ENCODE results near the gene TM4SF5. TPM values are rescaled to one million over a fixed set of nuclear protein-coding genes. Genes with fewer than 3 reads are reported as not detected.
A peak's percentile ranks its signal among the peaks of the same experiment; 100 is the strongest.

Gene TM4SF5
- total RNA-seq, 1 donor from 2014 or later = not detected

DNA sequence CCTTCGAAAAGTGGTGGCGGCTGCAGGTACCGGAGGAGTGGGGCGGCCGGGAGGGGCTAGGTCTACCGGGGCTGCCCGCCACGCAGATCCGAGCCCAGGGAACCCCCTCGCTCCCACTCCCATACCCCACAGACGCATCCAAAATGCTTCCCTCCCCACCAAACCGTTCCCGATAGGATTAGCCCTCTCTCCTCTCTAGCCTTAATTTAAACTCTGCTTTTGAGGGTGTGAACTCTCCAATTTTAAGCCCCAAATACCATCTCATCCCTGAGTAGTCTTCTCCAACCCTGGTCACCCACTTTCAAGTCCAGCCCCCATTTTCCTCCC, 31.7 kb upstream of the TM4SF5 start:
- Mint-ChIP-seq H3K27ac (peak overlapping the region; percentile 23), H3K36me3 (ENCODE audit: low read depth) (peaks cover 3% of the 10 kb centered on the region), H3K27me3 (ENCODE audit: low read depth) (peaks cover 37% of the 10 kb centered on the region), H3K4me1 (ENCODE audit: low read depth) (peaks cover 21% of the 10 kb centered on the region), H3K4me3 (ENCODE audit: low read depth) (peak overlapping the region; percentile 83), H3K9me3 (no peaks in the 10 kb centered on the region)
- intact Hi-C loops (cut with micrococcal nuclease) = no loop called here
- no peak for DNase-seq (ENCODE audit: low spot score)

DNA sequence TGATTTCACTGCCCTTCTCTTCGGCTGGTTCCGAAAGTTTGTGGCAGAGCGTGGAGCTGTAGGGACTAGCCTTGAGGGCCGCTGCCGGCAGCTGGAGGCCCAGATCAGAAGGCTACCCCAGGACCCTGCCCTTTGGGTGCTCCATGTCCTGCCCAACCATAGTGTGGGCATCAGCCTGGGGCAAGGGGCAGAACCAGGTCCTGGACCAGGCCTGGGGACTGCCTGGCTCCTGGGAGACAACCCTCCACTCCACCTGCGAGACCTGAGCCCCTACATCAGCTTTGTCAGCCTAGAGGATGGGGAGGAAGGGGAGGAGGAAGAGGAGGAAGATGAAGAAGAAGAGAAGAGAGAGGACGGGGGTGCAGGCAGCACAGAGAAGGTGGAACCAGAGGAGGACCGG, 31.1 kb upstream of the TM4SF5 start:
- peak overlapping the region; percentile 23 for H3K27ac Mint-ChIP-seq
- intact Hi-C loops (cut with micrococcal nuclease) = no loop called here

DNA sequence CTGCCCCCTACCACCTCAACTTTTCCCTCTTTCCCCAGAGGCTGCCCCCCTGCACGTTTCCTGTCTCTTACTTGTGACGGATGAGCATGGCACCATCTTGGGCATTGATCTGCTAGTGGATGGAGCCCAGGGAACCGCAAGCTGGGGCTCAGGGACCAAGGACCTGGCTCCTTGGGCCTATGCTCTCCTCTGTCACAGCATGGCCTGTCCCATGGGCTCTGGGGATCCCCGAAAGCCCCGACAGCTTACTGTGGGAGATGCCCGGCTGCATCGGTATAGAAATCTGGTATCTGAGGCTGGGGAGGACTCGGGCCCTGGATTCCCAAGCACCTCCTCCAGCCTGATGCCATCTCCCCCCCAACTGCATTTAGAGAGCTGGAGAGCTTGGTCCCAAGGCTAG, 30.1 kb upstream of the TM4SF5 start:
- DNase-seq (ENCODE audit: low spot score) = no peak
- Mint-ChIP-seq H3K4me3 (ENCODE audit: low read depth) (no peak overlapping the region), H3K27me3 (ENCODE audit: low read depth) (peaks cover 35% of the 10 kb centered on the region), H3K27ac (no peak overlapping the region), H3K9me3 (no peaks in the 10 kb centered on the region), H3K4me1 (ENCODE audit: low read depth) (peaks cover 13% of the 10 kb centered on the region), H3K36me3 (ENCODE audit: low read depth) (peaks cover 3% of the 10 kb centered on the region)
- intact Hi-C loops (cut with micrococcal nuclease) = no loop called here

More for the DNA sequence above, 31.1 kb upstream of the TM4SF5 start:
- Mint-ChIP-seq H3K9me3 (no peaks in the 10 kb centered on the region), H3K36me3 (ENCODE audit: low read depth) (peaks cover 3% of the 10 kb centered on the region), H3K4me1 (ENCODE audit: low read depth) (peaks cover 19% of the 10 kb centered on the region), H3K4me3 (ENCODE audit: low read depth) (peak overlapping the region; percentile 83), H3K27me3 (ENCODE audit: low read depth) (peaks cover 40% of the 10 kb centered on the region)
- no peak for DNase-seq (ENCODE audit: low spot score)

DNA sequence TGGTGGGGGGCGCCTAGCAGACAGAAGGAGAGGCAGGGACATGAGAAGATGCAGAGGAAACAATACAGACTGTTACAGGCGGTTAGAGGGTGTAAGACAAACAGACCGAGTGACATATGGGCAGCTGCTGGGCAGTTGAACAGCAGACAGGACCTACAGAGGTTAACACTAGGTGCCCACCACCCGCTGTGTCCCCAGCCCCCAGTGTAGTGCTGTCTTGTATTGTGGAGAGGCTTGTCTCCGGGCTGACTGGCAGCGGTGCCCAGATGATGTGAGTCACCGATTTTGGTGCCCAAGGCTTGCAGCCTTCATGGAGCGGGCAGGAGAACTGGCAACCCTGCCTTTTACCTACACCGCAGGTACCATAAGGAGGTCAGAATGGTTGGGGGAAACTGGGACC, 29.6 kb upstream of the TM4SF5 start:
- no peaks in the 10 kb centered on the region for H3K9me3 Mint-ChIP-seq
- H3K4me3 Mint-ChIP-seq (ENCODE audit: low read depth) = no peak overlapping the region
- no peak overlapping the region for H3K27ac Mint-ChIP-seq
- DNase-seq (ENCODE audit: low spot score) = no peak
- peaks cover 3% of the 10 kb centered on the region for H3K36me3 Mint-ChIP-seq (ENCODE audit: low read depth)
- peaks cover 35% of the 10 kb centered on the region for H3K27me3 Mint-ChIP-seq (ENCODE audit: low read depth)
- H3K4me1 Mint-ChIP-seq (ENCODE audit: low read depth) = peaks cover 13% of the 10 kb centered on the region
- intact Hi-C loops (cut with micrococcal nuclease) = no loop called here

DNA sequence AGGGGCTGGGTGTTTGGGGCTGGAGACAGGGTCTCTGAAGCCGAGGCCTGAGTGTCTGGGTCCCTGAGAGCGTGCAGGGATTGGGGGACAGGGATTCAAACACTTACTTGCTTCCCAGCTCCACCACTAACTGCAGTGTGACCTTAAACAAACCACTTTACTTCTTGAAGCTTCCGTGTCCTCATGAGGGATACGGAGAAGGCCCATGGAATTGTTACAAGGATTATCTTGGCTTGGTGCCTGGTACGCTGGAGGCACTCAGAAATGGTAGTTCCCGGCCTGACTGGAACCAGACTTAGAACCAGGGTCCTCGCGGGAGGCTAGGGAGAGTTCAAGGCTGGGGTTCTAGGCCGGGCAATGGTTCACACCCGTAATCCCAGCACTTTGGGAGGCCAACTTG, 29.1 kb upstream of the TM4SF5 start:
- H3K27ac Mint-ChIP-seq = no peak overlapping the region
- peaks cover 35% of the 10 kb centered on the region for H3K27me3 Mint-ChIP-seq (ENCODE audit: low read depth)
- no peak overlapping the region for H3K4me3 Mint-ChIP-seq (ENCODE audit: low read depth)
- H3K36me3 Mint-ChIP-seq (ENCODE audit: low read depth) = peaks cover 3% of the 10 kb centered on the region
- intact Hi-C loops (cut with micrococcal nuclease) = no loop called here
- no peak for DNase-seq (ENCODE audit: low spot score)
- peaks cover 13% of the 10 kb centered on the region for H3K4me1 Mint-ChIP-seq (ENCODE audit: low read depth)
- no peaks in the 10 kb centered on the region for H3K9me3 Mint-ChIP-seq

DNA sequence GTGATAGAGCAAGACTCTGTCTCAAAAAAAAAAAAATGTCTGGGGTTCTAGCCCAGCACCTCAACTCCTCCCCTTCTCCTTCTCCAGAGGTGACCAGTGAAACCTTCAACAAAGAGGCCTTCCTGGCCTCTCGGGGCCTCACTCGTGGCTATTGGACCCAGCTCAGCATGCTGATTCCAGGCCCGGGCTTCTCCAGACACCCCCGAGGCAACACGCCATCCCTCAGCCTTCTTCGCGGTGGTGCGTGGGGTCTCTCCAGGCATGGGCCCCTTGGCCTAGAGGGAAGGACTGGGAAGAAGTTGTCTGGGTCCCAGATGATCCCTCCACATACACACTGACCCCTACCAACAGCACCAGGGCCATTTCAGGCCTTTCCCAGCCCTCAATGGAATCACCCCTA, 28.5 kb upstream of the TM4SF5 start:
- Mint-ChIP-seq H3K4me3 (ENCODE audit: low read depth) (no peak overlapping the region), H3K4me1 (ENCODE audit: low read depth) (peaks cover 19% of the 10 kb centered on the region), H3K9me3 (no peaks in the 10 kb centered on the region), H3K27me3 (ENCODE audit: low read depth) (peaks cover 35% of the 10 kb centered on the region), H3K36me3 (ENCODE audit: low read depth) (peaks cover 3% of the 10 kb centered on the region), H3K27ac (no peak overlapping the region)
- intact Hi-C loops (cut with micrococcal nuclease) = no loop called here
- DNase-seq (ENCODE audit: low spot score) = no peak

DNA sequence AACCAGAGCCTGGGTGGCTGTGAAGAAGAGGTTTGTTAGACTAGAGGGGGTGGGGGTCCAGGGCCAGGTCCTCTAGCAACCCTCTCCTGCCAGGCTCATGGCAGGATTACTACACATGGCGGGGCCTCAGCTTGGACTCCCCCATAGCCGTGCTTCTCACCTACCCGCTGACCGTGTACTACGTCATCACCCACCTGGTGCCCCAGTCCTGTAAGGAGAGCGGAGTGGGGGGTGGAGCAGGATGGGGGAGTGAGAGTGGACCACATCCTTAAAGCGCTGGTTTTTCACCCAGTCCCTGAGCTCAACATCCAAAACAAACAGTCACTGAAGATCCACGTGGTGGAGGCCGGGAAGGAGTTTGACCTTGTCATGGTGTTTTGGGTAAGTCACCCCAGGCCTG, 27.8 kb upstream of the TM4SF5 start:
- no peak overlapping the region for H3K27ac Mint-ChIP-seq
- H3K9me3 Mint-ChIP-seq = no peaks in the 10 kb centered on the region
- H3K4me1 Mint-ChIP-seq (ENCODE audit: low read depth) = peaks cover 16% of the 10 kb centered on the region
- H3K4me3 Mint-ChIP-seq (ENCODE audit: low read depth) = no peak overlapping the region
- DNase-seq (ENCODE audit: low spot score) = no peak
- intact Hi-C loops (cut with micrococcal nuclease) = no loop called here
- H3K36me3 Mint-ChIP-seq (ENCODE audit: low read depth) = peaks cover 3% of the 10 kb centered on the region
- H3K27me3 Mint-ChIP-seq (ENCODE audit: low read depth) = peaks cover 34% of the 10 kb centered on the region

DNA sequence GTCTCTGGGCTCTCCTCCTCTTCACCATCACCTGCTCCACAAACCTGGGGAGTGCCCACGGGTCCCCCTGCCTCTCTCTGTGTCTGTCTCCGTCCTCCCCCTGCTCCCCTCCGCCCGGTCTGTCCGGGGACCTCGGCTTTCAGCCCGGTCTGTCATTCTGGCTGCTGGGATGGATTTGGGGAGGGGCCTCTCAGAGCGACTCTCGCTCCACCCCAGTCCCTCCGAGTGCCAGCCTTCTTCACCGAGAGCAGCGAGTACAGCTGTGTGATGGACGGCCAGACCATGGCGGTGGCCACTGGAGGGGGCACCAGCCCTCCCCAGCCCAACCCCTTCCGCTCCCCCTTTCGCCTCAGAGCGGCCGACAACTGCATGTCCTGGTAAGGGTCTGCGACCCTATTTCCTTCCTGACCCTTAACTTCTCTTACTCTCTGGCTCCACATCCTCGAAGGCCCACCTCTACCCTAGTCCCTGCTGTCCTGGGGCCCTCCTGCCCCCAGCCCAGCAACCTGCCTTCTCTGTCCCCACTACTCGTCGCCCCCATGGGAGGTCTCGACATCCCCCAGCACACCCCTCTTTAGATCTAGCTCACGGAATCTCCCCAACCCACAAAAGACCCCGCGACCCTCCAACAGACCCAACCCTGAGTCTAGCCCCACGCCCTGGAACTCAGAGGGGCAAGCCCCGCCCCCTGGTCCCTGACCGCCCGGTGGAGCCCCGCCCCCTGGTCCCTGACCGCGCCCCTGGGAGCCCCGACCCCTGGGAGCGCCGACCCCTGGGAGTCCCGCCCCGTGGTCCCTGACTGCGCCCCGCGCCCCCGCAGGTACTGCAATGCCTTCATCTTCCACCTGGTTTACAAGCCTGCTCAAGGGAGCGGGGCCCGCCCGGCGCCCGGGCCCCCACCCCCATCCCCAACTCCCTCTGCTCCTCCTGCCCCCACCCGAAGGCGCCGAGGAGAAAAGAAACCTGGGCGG, 26.4 kb upstream of the TM4SF5 start:
- peaks cover 36% of the 10 kb centered on the region for H3K27me3 Mint-ChIP-seq (ENCODE audit: low read depth)
- no peaks in the 10 kb centered on the region for H3K9me3 Mint-ChIP-seq
- H3K4me1 Mint-ChIP-seq (ENCODE audit: low read depth) = peaks cover 12% of the 10 kb centered on the region
- no peak for DNase-seq (ENCODE audit: low spot score)
- H3K4me3 Mint-ChIP-seq (ENCODE audit: low read depth) = no peak overlapping the region
- H3K27ac Mint-ChIP-seq = no peak overlapping the region
- intact Hi-C loops (cut with micrococcal nuclease) = no loop called here
- H3K36me3 Mint-ChIP-seq (ENCODE audit: low read depth) = peaks cover 1% of the 10 kb centered on the region

DNA sequence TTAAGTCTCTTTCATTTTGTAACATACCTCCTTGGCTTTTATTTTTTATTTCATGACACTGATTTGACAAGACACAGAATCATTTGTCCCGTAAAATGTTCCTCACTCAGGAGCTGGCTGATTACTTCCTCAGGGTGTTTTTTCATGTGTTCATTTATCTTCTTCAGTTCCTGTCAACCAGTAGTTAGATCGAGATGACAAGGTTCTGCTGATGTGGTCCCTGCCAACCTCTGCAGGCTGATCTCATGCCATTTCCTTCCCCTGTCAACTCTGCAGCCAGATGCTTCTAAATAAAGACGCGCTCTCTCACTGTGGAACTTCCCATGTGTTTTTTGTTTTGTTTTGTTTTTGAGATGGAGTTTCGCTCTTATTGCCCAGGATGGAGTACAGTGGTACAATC, 23.8 kb upstream of the TM4SF5 start:
- no peaks in the 10 kb centered on the region for H3K36me3 Mint-ChIP-seq (ENCODE audit: low read depth)
- H3K27ac Mint-ChIP-seq = no peak overlapping the region
- peak overlapping the region; percentile 42 for H3K4me3 Mint-ChIP-seq (ENCODE audit: low read depth)
- intact Hi-C loops (cut with micrococcal nuclease) = no loop called here
- no peak for DNase-seq (ENCODE audit: low spot score)
- no peaks in the 10 kb centered on the region for H3K9me3 Mint-ChIP-seq
- peaks cover 28% of the 10 kb centered on the region for H3K27me3 Mint-ChIP-seq (ENCODE audit: low read depth)
- peaks cover 10% of the 10 kb centered on the region for H3K4me1 Mint-ChIP-seq (ENCODE audit: low read depth)

DNA sequence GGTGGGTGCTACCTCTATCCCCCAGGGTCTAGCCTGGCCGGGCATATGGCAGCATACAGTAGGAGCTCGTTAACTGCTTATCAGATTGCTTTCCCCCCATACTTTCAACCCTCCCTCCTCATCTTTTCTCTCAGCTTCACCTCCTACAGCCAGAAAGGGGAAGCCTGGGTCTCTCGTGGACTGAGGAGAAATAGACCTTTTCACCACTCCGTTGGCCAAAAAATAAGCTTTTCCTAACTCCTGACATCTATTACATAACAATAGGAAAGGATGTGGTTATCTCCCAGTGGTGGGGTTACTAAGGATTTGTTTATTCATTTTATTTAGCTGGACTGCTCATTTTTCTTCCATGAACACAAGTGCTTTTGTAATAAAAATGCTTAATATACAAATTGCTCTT, 23.0 kb upstream of the TM4SF5 start:
- intact Hi-C loops (cut with micrococcal nuclease) = no loop called here
- H3K4me3 Mint-ChIP-seq (ENCODE audit: low read depth) = no peak overlapping the region
- no peaks in the 10 kb centered on the region for H3K36me3 Mint-ChIP-seq (ENCODE audit: low read depth)
- peaks cover 30% of the 10 kb centered on the region for H3K27me3 Mint-ChIP-seq (ENCODE audit: low read depth)
- no peak overlapping the region for H3K27ac Mint-ChIP-seq
- no peaks in the 10 kb centered on the region for H3K9me3 Mint-ChIP-seq
- DNase-seq (ENCODE audit: low spot score) = no peak
- peaks cover 10% of the 10 kb centered on the region for H3K4me1 Mint-ChIP-seq (ENCODE audit: low read depth)

DNA sequence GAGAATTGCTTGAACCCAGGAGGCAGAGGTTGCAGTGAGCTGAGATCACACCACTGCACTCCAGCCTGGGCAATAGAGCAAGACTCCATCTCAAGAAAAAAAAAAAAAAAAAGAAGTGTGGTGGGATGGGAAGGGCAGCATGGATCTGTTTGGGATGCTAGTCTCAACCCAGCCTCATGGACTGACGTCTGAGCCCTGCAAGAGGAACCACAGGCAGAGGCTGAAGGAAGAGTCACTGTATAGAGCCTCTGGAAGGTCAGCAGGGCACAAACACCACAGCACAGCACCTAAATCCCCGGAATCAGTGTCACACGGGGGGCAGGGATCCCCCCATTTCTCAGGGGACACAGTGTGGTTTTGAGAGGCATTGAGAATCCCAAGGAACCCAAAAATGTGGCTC, 21.1 kb upstream of the TM4SF5 start:
- Mint-ChIP-seq H3K4me1 (ENCODE audit: low read depth) (peaks cover 10% of the 10 kb centered on the region), H3K27ac (no peak overlapping the region), H3K9me3 (no peaks in the 10 kb centered on the region), H3K36me3 (ENCODE audit: low read depth) (no peaks in the 10 kb centered on the region), H3K27me3 (ENCODE audit: low read depth) (peaks cover 32% of the 10 kb centered on the region), H3K4me3 (ENCODE audit: low read depth) (no peak overlapping the region)
- no peak for DNase-seq (ENCODE audit: low spot score)
- intact Hi-C loops (cut with micrococcal nuclease) = no loop called here

DNA sequence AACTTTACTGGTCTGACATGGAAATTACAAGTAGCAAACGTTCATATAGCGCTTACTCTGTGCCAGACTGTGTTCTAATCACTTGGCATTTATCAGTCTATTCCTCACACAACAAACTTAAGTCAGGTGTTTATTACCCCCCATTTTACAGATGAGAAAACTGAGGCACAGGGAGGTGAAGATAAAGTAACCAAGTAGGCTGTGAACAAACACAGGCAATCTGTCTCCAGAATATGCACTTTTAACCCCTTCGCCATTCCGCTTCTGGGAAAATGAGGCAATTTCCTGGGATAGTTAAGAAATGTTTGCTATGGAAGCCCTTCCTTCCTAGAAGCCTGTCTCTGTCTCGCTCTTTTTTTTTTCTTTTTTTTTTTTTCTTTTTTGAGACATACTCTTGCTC, 19.8 kb upstream of the TM4SF5 start:
- Mint-ChIP-seq H3K27me3 (ENCODE audit: low read depth) (peaks cover 32% of the 10 kb centered on the region), H3K9me3 (no peaks in the 10 kb centered on the region)

DNA sequence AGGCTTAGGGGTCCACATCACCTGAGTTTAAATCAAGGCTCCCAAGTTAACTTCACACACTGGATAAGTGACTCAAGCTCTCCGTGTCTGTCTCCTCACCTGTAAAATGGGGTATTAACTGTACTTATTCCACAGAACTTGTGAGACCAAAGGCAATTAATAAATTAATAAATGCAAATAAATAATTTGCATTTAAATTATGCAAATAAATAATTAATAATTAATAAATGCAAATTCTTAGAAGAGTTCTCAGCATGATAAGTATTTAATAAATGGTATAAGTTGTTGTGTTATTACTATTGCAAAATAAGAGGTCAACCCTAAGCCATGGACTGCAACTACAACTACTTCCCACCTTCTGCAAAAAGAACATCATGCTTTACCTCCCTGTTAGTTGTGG, 18.3 kb upstream of the TM4SF5 start:
- H3K4me3 Mint-ChIP-seq (ENCODE audit: low read depth) = no peak overlapping the region
- H3K27ac Mint-ChIP-seq = no peak overlapping the region
- intact Hi-C loops (cut with micrococcal nuclease) = no loop called here
- H3K36me3 Mint-ChIP-seq (ENCODE audit: low read depth) = no peaks in the 10 kb centered on the region
- peaks cover 3% of the 10 kb centered on the region for H3K4me1 Mint-ChIP-seq (ENCODE audit: low read depth)
- H3K27me3 Mint-ChIP-seq (ENCODE audit: low read depth) = peaks cover 33% of the 10 kb centered on the region
- H3K9me3 Mint-ChIP-seq = no peaks in the 10 kb centered on the region
- no peak for DNase-seq (ENCODE audit: low spot score)

More for the DNA sequence above, 19.8 kb upstream of the TM4SF5 start:
- H3K36me3 Mint-ChIP-seq (ENCODE audit: low read depth) = no peaks in the 10 kb centered on the region
- peaks cover 10% of the 10 kb centered on the region for H3K4me1 Mint-ChIP-seq (ENCODE audit: low read depth)
- H3K4me3 Mint-ChIP-seq (ENCODE audit: low read depth) = no peak overlapping the region
- intact Hi-C loops (cut with micrococcal nuclease) = no loop called here
- H3K27ac Mint-ChIP-seq = no peak overlapping the region
- DNase-seq (ENCODE audit: low spot score) = no peak

Data from activated T-helper 2 cell treated with anti-CD3 and anti-CD28 coated beads, Interferon-gamma antibody, Interleukin-2, Interleukin-4, amounts not matched to agents 10 μg/mL and 5 μg/mL and 100 μg/mL, durations not matched to agents 14 hours and 24 hours and 36 hours (primary cell).